Lower leg skin (tissue), 4 donors: Measurements from ENCODE around the gene ERMAP. TPM values are rescaled to one million over a fixed set of nuclear protein-coding genes. Genes with fewer than 3 reads are reported as not detected.

Source experiments
- DNase-seq, 2 donors: peaks; one replicate each; pipeline ENCODE4 v3.0.0-alpha.2; 2019; ENCODE audit warnings: low spot score in 2 of 2
- H3K4me3 ChIP-seq: fragments of 200-600 bp; sonication (generic); 2 replicates; pipeline ENCODE4 v1.5.1; 2017; ENCODE audit warnings: mild to moderate bottlenecking, low read depth; ENCODE audit not compliant: poor library complexity, severe bottlenecking
- POLR2A ChIP-seq, 2 donors: fragments of 450-650 bp; IDR thresholded peaks; one replicate each; pipeline ENCODE4 v1.6.1; 2016 to 2017; ENCODE audit warnings: antibody characterized with exemption in 2 of 2, mild to moderate bottlenecking in 1 of 2, moderate library complexity in 1 of 2
- WGBS, 2 donors: methylation state at CpG; one replicate each; pipeline ENCODE4 v1.1.5; 2018; 5-methylcytosine and 5-hydroxymethylcytosine counted together
- intact Hi-C: fragments of 100-400 bp; cut with DNase I; formaldehyde crosslinking; loops from one replicate; pipeline ENCODE4 v1.15.0; 2023; ENCODE audit warnings: low total_unique reads
- total RNA-seq, 4 donors: library from RNA; depleted of rRNA; stranded (reverse); fragments of >200 nt; gene quantifications; one replicate each; pipeline ENCODE4 v1.1.0, GENCODE V29; 2016
- TF ChIP-seq, protein P1 (sequence below), 3 donors: fragments of 450-650 bp; IDR thresholded peaks; one replicate each; pipeline ENCODE4 v1.5.1; 2016; ENCODE audit warnings: antibody characterized with exemption in 3 of 3, mild to moderate bottlenecking in 3 of 3, moderate library complexity in 2 of 3

The ERMAP gene
- total RNA-seq, 4 donors from 2014 or later: 8.0 to 11.5 (median 9.3) TPM

DNA sequence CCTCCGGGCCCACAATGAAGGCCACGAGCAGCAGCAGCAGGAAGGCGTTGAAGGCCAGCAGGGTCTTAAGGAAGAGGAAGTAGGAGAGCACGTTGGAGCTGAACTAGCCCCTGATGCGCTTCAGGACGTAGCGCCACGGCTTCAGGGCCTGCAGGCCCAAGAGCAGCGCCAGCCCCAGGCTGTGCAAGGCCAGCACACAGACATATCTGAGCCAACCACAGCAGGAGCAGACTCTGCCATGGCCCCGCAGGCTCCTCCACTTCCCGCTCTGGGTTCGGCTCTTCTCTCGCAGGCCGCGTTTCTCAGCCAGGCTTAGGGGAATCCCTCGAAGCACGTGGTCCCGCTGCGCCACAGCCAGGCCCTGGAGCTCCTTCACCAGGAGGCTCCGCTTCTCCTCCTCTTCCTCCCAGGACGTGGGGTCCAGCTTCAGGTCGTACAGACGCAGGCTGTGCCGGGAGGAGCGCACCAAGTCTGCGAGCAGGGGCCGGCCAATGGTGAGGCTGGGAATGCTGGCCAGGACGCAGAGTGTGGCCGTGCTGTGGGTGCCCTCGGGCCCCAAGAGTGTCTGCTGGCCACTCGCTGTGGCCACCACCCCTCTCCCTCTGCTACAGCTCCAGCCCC lies 71.2 kb downstream of the ERMAP start:
- H3K4me3 ChIP-seq: no peak overlapping the region
- WGBS, 2 donors: 89 to 90% methylated on average over 29 to 31 of the region's 31 CpGs
- DNase-seq: no peak
- no peak for TF ChIP-seq POLR2A (IDR thresholded peaks at IDR 0.05)
- TF ChIP-seq, protein P1, sequence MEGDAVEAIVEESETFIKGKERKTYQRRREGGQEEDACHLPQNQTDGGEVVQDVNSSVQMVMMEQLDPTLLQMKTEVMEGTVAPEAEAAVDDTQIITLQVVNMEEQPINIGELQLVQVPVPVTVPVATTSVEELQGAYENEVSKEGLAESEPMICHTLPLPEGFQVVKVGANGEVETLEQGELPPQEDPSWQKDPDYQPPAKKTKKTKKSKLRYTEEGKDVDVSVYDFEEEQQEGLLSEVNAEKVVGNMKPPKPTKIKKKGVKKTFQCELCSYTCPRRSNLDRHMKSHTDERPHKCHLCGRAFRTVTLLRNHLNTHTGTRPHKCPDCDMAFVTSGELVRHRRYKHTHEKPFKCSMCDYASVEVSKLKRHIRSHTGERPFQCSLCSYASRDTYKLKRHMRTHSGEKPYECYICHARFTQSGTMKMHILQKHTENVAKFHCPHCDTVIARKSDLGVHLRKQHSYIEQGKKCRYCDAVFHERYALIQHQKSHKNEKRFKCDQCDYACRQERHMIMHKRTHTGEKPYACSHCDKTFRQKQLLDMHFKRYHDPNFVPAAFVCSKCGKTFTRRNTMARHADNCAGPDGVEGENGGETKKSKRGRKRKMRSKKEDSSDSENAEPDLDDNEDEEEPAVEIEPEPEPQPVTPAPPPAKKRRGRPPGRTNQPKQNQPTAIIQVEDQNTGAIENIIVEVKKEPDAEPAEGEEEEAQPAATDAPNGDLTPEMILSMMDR (IDR thresholded peaks at IDR 0.05): no peak
- intact Hi-C loops: no loop called here

DNA sequence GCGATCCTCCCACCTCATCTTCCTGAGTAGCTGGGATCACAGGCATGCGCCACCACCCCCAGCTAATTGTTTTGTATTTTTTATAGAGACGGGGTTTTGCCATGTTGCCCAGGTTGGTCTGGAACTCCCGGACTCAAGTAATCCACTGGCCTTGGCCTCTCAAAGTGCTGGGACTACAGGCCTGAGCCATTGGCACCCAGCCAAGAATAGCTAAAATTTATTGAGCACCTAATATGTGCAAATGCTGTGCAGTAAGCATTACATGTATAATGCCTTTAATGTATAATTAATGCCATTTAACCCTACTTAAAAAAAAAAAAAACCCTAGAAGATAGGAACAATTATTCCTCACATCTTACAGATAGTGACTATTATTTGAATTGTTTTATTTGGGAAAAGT lies 72.3 kb downstream of the ERMAP start:
- WGBS, 2 donors: 84 to 87% methylated on average over 4 of the region's 4 CpGs
- H3K4me3 ChIP-seq: no peak overlapping the region
- DNase-seq: no peak
- TF ChIP-seq POLR2A (IDR thresholded peaks at IDR 0.05): no peak
- TF ChIP-seq, protein P1 (IDR thresholded peaks at IDR 0.05): no peak
- intact Hi-C loops: no loop called here

DNA sequence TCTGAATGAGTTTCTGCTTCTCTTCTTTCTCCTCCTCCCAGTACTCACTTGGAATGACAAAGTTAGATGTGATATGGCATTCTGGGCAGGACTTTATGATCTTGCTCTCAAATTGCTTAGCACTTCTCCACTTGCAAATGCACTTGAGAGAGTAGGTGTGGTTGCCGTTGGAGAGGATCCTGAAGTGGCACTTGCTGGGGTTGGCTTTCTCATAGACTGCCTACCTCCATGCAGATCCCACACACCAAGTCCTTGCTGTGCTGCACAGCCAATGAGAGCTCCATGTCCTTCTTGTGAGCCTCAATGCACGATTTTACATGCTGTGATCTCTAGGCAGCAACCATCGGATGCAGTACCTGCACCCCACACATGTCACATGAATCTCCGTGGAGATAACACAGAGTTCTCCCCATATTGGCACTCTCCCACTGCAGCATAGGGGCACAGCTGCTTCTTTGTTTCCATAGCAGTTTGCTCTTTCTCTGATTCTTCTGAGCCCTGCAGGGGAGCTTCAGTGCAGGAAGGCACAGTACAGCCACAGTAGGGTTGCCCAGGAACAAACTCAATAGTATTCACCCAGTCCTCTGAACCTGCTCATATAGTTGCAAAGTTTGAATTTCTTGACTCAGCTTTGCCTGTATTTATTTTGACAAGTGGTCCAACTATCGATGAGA lies 74.7 kb downstream of the ERMAP start:
- no peak overlapping the region for H3K4me3 ChIP-seq
- DNase-seq: no peak
- intact Hi-C loops: no loop called here
- no peak for TF ChIP-seq POLR2A (IDR thresholded peaks at IDR 0.05)
- TF ChIP-seq, protein P1 (IDR thresholded peaks at IDR 0.05): no peak
- 68 to 70% methylated on average over 5 of the region's 5 CpGs for WGBS, 2 donors

Other genes starting within 250 kb of the ERMAP start
- gene PPIH, start 158.7 kb upstream of the ERMAP start, total RNA-seq: 10 to 100 TPM; 16.2 to 25.7 (median 20.5) TPM
- gene YBX1, start 134.7 kb upstream of the ERMAP start, total RNA-seq: 100 to 1,000 TPM; 227 to 358 (median 293) TPM
- 1 to 10 TPM in 1 of 4 donors, under 1 TPM in 3; 0.12 to 1.2 (median 0.18) TPM for gene CLDN19, start 76.9 kb upstream of the ERMAP start, total RNA-seq
- 10 to 100 TPM in 3 of 4 donors, 1 to 10 TPM in 1; 9.4 to 26.8 (median 13.5) TPM for gene P3H1, start 50.1 kb upstream of the ERMAP start, total RNA-seq
- 1 to 10 TPM; 2.5 to 6.7 (median 3.6) TPM for gene C1orf50, start 49.9 kb upstream of the ERMAP start, total RNA-seq
- under 1 TPM in 3 of 4 donors, not detected in 1; 0.08 to 0.22 (median 0.13) TPM for gene TMEM269, start 32.1 kb upstream of the ERMAP start, total RNA-seq
- gene SVBP, start 275 bp downstream of the ERMAP start, total RNA-seq: 10 to 100 TPM; 11.2 to 18.1 (median 14.1) TPM
- 10 to 100 TPM in 2 of 4 donors, 1 to 10 TPM in 2; 7.6 to 11.6 (median 9.9) TPM for gene ZNF691, start 29.5 kb downstream of the ERMAP start, total RNA-seq
- 1,000 to 10,000 TPM in 2 of 4 donors, 100 to 1,000 TPM in 2; 488 to 2,308 (median 910) TPM for gene SLC2A1, start 141.7 kb downstream of the ERMAP start, total RNA-seq